PFSK-1 (cell line): ENCODE data around the gene CCL26.

ENCODE experiments used
- POLR2AphosphoS5 ChIP-seq: IDR thresholded peaks from 2 replicates; pipeline ENCODE4 v1.6.1; 2012; ENCODE audit warnings: low read depth, mild to moderate bottlenecking, control low read depth, low read length, moderate library complexity
- SIN3A ChIP-seq: IDR thresholded peaks from 2 replicates; pipeline ENCODE4 v1.6.1; 2012; ENCODE audit warnings: mild to moderate bottlenecking, low read length, moderate library complexity, borderline replicate concordance; ENCODE audit not compliant: insufficient read depth
- TF ChIP-seq, protein P1 (sequence below), 2 experiments: IDR thresholded peaks; 2 replicates each; pipeline versions ENCODE4 v1.6.1 to v1.8.0; 2011 to 2012; ENCODE audit warnings: low read depth in 2 of 2, low read length in 2 of 2, control low read depth in 1 of 2, inconsistent platforms in 1 of 2, mild to moderate bottlenecking in 1 of 2, moderate library complexity in 1 of 2; ENCODE audit not compliant: insufficient read depth in 1 of 2

GRCh38 chr7:75740846-75741497, 31.0 kb downstream of the CCL26 start:
- TF ChIP-seq, protein P1, sequence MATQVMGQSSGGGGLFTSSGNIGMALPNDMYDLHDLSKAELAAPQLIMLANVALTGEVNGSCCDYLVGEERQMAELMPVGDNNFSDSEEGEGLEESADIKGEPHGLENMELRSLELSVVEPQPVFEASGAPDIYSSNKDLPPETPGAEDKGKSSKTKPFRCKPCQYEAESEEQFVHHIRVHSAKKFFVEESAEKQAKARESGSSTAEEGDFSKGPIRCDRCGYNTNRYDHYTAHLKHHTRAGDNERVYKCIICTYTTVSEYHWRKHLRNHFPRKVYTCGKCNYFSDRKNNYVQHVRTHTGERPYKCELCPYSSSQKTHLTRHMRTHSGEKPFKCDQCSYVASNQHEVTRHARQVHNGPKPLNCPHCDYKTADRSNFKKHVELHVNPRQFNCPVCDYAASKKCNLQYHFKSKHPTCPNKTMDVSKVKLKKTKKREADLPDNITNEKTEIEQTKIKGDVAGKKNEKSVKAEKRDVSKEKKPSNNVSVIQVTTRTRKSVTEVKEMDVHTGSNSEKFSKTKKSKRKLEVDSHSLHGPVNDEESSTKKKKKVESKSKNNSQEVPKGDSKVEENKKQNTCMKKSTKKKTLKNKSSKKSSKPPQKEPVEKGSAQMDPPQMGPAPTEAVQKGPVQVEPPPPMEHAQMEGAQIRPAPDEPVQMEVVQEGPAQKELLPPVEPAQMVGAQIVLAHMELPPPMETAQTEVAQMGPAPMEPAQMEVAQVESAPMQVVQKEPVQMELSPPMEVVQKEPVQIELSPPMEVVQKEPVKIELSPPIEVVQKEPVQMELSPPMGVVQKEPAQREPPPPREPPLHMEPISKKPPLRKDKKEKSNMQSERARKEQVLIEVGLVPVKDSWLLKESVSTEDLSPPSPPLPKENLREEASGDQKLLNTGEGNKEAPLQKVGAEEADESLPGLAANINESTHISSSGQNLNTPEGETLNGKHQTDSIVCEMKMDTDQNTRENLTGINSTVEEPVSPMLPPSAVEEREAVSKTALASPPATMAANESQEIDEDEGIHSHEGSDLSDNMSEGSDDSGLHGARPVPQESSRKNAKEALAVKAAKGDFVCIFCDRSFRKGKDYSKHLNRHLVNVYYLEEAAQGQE (IDR thresholded peaks at IDR 0.05; ENCODE audit: insufficient read depth in 1 of 2, low read depth in 2 of 2, low read length in 2 of 2) = no peak
- TF ChIP-seq SIN3A (no peak), POLR2AphosphoS5 (no peak)
